OCI-LY3 (cell line): Measurements from ENCODE around the gene KRTAP5-11.
"Not testable (repeated sequence)": the region's sequence is repeated elsewhere in the genome, so short reads cannot be mapped to it uniquely, and the experiment has no call there.

Experiments used
- H2AFZ ChIP-seq: fragments of 200-600, 300-600 bp; shearing (Covaris generic); 2 replicates; pipeline ENCODE4 v1.6.0; 2014; ENCODE audit warnings: antibody characterized with exemption, low read depth, low read length
- H3K27ac ChIP-seq: fragments of 200-600, 300-600 bp; sonication (generic); 2 replicates; pipeline ENCODE4 v1.5.1; 2014; ENCODE audit warnings: mild to moderate bottlenecking, low read length, moderate library complexity, mixed read lengths
- H3K27me3 ChIP-seq: fragments of 200-600, 300-600 bp; sonication (generic); 2 replicates; pipeline ENCODE4 v1.6.1; 2014; ENCODE audit warnings: low read depth, low read length, mixed read lengths
- H3K36me3 ChIP-seq: fragments of 200-600, 300-600 bp; sonication (generic); replicated peaks from 2 replicates; pipeline ENCODE3; 2014; ENCODE audit warnings: low read depth, low read length, mixed read lengths
- H3K4me1 ChIP-seq: fragments of 300-600, 200-600 bp; sonication (generic); 2 replicates; pipeline ENCODE4 v1.6.1; 2014; ENCODE audit warnings: low read length, mixed read lengths
- H3K4me2 ChIP-seq: fragments of 200-600, 300-600 bp; sonication (generic); 2 replicates; pipeline ENCODE4 v1.6.1; 2014; ENCODE audit warnings: low read length, mixed read lengths
- H3K4me3 ChIP-seq: fragments of 300-600, 200-600 bp; sonication (generic); 2 replicates; pipeline ENCODE4 v1.5.1; 2014; ENCODE audit warnings: antibody characterized with exemption, mild to moderate bottlenecking, low read length, moderate library complexity
- H3K79me2 ChIP-seq: fragments of 300-600, 200-600 bp; shearing (Covaris generic); 2 replicates; pipeline ENCODE4 v1.6.1; 2014; ENCODE audit warnings: mild to moderate bottlenecking, low read length, mixed read lengths
- H3K9ac ChIP-seq: fragments of 300-600, 200-600 bp; shearing (Covaris generic); 2 replicates; pipeline ENCODE4 v1.6.0; 2014; ENCODE audit warnings: mild to moderate bottlenecking, low read length, moderate library complexity
- H3K9me3 ChIP-seq: fragments of 200-600, 300-600 bp; shearing (Covaris generic); 2 replicates; pipeline ENCODE4 v1.6.1; 2014; ENCODE audit warnings: low read length, mixed read lengths; ENCODE audit not compliant: insufficient read depth
- H4K20me1 ChIP-seq: fragments of 200-600, 300-600 bp; sonication (generic); 2 replicates; pipeline ENCODE4 v1.6.1; 2016; ENCODE audit warnings: low read length, mixed read lengths; ENCODE audit not compliant: insufficient read depth
- CTCF ChIP-seq: fragments of 200-600, 300-600 bp; sonication (generic); IDR thresholded peaks from 2 replicates; pipeline ENCODE4 v1.5.1; 2014; ENCODE audit warnings: antibody characterized with exemption, low read length, low read depth
- EZH2phosphoT487 ChIP-seq: fragments of 200-600 bp; shearing (Covaris generic); IDR thresholded peaks from 2 replicates; pipeline ENCODE4 v1.6.1; 2018; ENCODE audit warnings: antibody characterized with exemption, mixed run types, low read depth

Gene KRTAP5-11

DNA sequence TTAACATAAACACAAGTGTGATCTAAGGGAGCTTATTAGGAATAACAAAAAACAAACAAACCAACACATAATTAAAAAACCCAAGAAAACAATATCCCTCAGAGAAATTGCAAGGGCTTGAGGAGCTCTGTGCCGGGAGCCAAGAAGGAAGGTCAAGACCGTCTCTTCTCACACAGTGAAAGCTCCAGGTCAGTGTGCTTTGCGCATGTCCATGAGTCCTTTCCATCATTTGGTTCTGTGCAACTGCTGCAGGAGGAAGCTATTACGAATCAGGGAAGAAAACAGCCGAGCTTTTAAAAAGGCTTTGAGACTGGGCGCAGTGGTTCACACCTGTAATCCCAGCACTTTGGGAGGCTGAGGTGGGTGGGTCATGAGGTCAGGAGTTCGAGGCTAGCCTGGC, 40.3 kb downstream of the KRTAP5-11 start:
- peaks cover 2% of the 10 kb centered on the region for H3K27me3 ChIP-seq
- H2AFZ ChIP-seq: no peak overlapping the region
- H3K79me2 ChIP-seq: no peaks in the 10 kb centered on the region
- peaks cover 9% of the 10 kb centered on the region; the same call in 1 of the 2 replicates for H3K9me3 ChIP-seq
- H4K20me1 ChIP-seq: no peaks in the 10 kb centered on the region
- H3K4me3 ChIP-seq: no peak overlapping the region
- H3K27ac ChIP-seq: no peak overlapping the region
- no peak overlapping the region for H3K9ac ChIP-seq
- H3K36me3 ChIP-seq: peaks cover 3% of the 10 kb centered on the region
- H3K4me2 ChIP-seq: no peak overlapping the region
- no peak for TF ChIP-seq EZH2phosphoT487
- peaks cover 28% of the 10 kb centered on the region for H3K4me1 ChIP-seq

DNA sequence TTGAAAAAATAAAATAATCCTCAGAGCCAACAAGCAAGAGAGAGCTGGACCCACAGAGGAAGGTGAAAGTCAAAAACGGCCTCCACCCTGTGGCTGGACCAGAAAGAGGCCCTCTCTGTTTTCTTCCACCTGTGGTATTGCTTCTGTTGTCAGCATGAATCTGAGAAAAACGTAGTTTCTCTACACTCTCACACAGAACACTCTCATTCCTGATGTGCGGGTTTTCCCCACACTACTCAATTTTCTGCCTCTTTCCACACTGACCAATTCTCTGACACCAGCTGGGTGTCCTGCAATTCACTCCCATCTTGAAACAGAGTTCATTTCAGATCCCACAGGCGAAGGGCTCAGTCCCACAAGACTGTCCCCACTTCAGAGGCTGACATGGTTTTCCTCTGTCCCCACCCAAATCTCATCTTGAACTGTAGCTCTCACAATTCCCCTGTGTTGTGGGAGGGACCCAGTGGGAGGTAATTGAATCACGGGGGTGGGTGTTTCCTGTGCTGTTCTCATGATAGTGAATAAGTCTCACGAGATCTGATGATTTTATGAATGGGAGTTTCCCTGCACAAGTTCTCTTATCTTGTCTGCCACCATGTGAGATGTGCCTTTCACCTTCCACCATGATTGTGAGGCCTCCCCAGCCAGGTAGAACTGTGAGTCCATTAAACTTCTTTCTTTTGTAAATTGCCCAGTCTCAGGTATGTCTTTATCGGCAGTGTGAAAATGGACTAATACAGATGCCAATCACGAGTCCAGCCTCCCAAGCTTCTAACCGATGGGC, 42.0 kb downstream of the KRTAP5-11 start:
- not testable (repeated sequence) for H3K4me3 ChIP-seq, H3K27me3 ChIP-seq, H2AFZ ChIP-seq, H3K27ac ChIP-seq, H3K9ac ChIP-seq, H3K36me3 ChIP-seq, H3K9me3 ChIP-seq, H3K79me2 ChIP-seq, H4K20me1 ChIP-seq, H3K4me2 ChIP-seq
- H3K4me1 ChIP-seq: peaks cover 28% of the 10 kb centered on the region

DNA sequence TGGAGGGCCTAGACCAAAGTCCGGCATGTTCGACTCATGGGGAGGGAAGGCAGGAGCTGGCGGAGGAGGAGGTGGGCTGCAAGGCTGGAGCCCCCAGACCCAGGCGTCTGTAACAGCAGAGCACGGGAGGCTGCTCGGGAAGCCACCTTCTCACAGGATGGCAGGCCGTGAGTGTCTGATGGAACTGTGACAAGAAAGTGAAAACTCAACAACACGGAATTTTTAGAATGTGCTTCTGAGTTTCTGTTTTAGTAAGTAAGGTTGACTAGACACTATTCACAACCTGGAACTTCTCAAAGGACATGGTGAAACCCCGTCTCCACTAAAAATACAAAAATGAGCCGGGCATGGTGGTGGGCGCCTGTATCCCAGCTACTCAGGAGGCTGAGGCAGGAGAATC, 42.7 kb downstream of the KRTAP5-11 start:
- H3K36me3 ChIP-seq, H3K79me2 ChIP-seq, H4K20me1 ChIP-seq, H3K9ac ChIP-seq, H3K27ac ChIP-seq, H2AFZ ChIP-seq, H3K27me3 ChIP-seq, H3K9me3 ChIP-seq, H3K4me3 ChIP-seq, H3K4me2 ChIP-seq: not testable (repeated sequence)
- peaks cover 28% of the 10 kb centered on the region for H3K4me1 ChIP-seq

GRCh38 chr11:71539017-71539416, 43.7 kb downstream of the KRTAP5-11 start:
- H3K4me3 ChIP-seq: no peak overlapping the region
- H3K79me2 ChIP-seq: no peaks in the 10 kb centered on the region
- no peaks in the 10 kb centered on the region for H3K27me3 ChIP-seq
- no peaks in the 10 kb centered on the region for H4K20me1 ChIP-seq
- peaks cover 23% of the 10 kb centered on the region for H3K4me1 ChIP-seq
- H3K27ac ChIP-seq: no peak overlapping the region
- peaks cover 9% of the 10 kb centered on the region; the same call in 1 of the 2 replicates for H3K9me3 ChIP-seq
- TF ChIP-seq CTCF (no peak), EZH2phosphoT487 (no peak)
- no peak overlapping the region for H2AFZ ChIP-seq
- no peak overlapping the region for H3K9ac ChIP-seq
- peaks cover 3% of the 10 kb centered on the region for H3K36me3 ChIP-seq
- no peak overlapping the region for H3K4me2 ChIP-seq

DNA sequence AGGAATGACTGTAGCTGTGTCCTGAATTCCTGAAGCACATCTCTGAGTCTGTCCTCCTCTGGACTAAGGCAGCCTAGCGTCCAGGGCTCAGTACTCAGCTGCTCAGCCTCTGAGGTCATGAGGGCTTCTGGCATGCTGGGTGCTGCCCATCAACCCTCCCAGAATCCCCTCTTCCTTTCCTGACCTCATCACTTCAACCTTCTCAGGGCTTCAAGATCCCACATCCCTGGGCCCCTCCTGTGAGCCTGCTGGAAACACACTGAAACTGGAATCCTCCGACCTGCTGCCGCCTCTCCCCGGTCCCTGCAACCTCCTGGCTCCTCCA, 44.0 kb downstream of the KRTAP5-11 start:
- H4K20me1 ChIP-seq: no peaks in the 10 kb centered on the region
- H3K4me3 ChIP-seq: no peak overlapping the region
- H3K27ac ChIP-seq: no peak overlapping the region
- H3K36me3 ChIP-seq: peaks cover 3% of the 10 kb centered on the region
- no peaks in the 10 kb centered on the region for H3K27me3 ChIP-seq
- no peaks in the 10 kb centered on the region for H3K79me2 ChIP-seq
- peaks cover 9% of the 10 kb centered on the region; the same call in 1 of the 2 replicates for H3K9me3 ChIP-seq
- no peak overlapping the region for H3K9ac ChIP-seq
- peaks cover 20% of the 10 kb centered on the region for H3K4me1 ChIP-seq
- TF ChIP-seq CTCF (no peak), EZH2phosphoT487 (no peak)
- H2AFZ ChIP-seq: no peak overlapping the region
- H3K4me2 ChIP-seq: no peak overlapping the region

- H3K27ac ChIP-seq, H3K4me3 ChIP-seq, H3K9me3 ChIP-seq, H3K36me3 ChIP-seq, H3K27me3 ChIP-seq, H3K79me2 ChIP-seq, H4K20me1 ChIP-seq, H3K4me2 ChIP-seq, H3K9ac ChIP-seq, H2AFZ ChIP-seq: not testable (repeated sequence)
- peaks cover 14% of the 10 kb centered on the region for H3K4me1 ChIP-seq
These were observed 44.6 kb downstream of the KRTAP5-11 start, which contains the start of gene KRTAP5-8 for GRCh38 chr11:71537977-71538665. Gene KRTAP5-8, plus strand, starts transcription at chr11:71538025. Its CDS starts 31 bp downstream, at chr11:71538056.
